ENCODE data around the gene EXOSC5. TPM values are rescaled to one million over a fixed set of nuclear protein-coding genes. Genes with fewer than 3 reads are reported as not detected.

EXOSC5 gene
- total RNA-seq, 1 experiment from 2014 or later = 43.1 TPM

- Histone ChIP-seq H3K27ac (ENCODE audit: low read depth, low read length, poor library complexity, severe bottlenecking) (peak overlapping the region; percentile 100), H3K4me1 (ENCODE audit: insufficient read depth, low read length, poor library complexity, severe bottlenecking) (peaks cover 6% of the 10 kb centered on the region), H3K27me3 (replicated peaks; ENCODE audit: insufficient read depth, low read depth, low read length, poor library complexity) (no peaks in the 10 kb centered on the region), H3K9me3 (ENCODE audit: low read depth, low read length, poor library complexity, severe bottlenecking) (no peaks in the 10 kb centered on the region), H3K36me3 (ENCODE audit: insufficient read depth, low read length, poor library complexity, severe bottlenecking) (no peaks in the 10 kb centered on the region), H3K4me3 (ENCODE audit: low read depth, low read length, poor library complexity, severe bottlenecking) (peak overlapping the region; percentile 79)
- DNase-seq (ENCODE audit: low spot score) = no peak
- ChIA-PET POLR2A (ENCODE audit: low non-redundant PET) (interaction anchor here (0.6 to 0.9 kb wide), 2 partner anchors 8 to 572 kb away, joined by 3 to 4 read pairs; no protein-coding TSS in a partner anchor), CTCF (no interaction called here)
- no peak for TF ChIP-seq EZH2 (IDR thresholded peaks at IDR 0.05; ENCODE audit: borderline replicate concordance, low read depth, low read length, poor library complexity, severe bottlenecking)
- TF ChIP-seq, protein P1, sequence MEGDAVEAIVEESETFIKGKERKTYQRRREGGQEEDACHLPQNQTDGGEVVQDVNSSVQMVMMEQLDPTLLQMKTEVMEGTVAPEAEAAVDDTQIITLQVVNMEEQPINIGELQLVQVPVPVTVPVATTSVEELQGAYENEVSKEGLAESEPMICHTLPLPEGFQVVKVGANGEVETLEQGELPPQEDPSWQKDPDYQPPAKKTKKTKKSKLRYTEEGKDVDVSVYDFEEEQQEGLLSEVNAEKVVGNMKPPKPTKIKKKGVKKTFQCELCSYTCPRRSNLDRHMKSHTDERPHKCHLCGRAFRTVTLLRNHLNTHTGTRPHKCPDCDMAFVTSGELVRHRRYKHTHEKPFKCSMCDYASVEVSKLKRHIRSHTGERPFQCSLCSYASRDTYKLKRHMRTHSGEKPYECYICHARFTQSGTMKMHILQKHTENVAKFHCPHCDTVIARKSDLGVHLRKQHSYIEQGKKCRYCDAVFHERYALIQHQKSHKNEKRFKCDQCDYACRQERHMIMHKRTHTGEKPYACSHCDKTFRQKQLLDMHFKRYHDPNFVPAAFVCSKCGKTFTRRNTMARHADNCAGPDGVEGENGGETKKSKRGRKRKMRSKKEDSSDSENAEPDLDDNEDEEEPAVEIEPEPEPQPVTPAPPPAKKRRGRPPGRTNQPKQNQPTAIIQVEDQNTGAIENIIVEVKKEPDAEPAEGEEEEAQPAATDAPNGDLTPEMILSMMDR (conservative IDR thresholded peaks at IDR 0.05; ENCODE audit: low read depth, low read length) = no peak
- intact Hi-C loops (cut with micrococcal nuclease; ENCODE audit: unreplicated experiment) = no loop called here
- BruUV-seq (replicated peaks) = no TSS peak
Measured at GRCh38 chr19:41364524-41365391, 32.4 kb downstream of the EXOSC5 start.

DNA sequence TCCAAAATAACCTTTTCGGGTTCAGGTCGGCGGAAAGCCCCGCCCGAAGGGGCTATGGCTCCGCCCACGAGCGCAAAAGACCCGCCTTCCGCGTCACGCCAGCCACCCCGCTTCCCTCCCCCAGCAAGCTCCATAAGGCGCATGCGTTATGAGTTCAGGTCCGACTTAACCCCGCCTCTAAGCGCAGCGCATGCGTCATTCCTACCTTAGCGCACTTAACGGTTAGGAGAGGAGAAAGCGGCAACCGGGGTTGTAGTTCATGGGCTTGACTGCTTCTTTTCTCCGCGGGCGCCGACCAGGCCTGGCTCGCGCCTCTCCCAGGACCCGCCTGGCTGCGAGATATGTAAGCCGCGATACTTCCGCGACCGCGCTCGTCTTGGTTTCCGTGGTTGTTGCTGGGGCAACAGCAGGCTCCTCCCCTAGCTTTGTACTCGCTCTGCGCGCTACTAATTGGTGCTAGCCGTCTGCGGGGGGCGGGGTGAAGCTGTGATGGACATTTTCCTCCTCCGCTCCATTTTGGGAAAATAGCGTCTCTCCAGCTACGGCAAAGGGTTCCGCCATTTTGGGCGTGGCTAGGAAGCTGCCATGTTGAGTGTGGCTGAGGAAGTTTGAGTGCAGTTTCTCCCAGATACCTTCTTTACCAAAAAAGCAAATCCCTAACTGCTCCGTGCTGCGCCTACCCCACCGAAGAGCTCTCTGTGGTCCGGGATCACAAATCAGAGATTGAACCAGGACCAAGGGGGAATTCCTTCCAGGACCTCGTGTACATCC is 33.2 kb downstream of the EXOSC5 start, which contains the start of gene B9D2:
Gene B9D2 (minus strand): TSS at position 397 of the 771 bp plus-strand sequence. CDS start 630 bp downstream, outside the sequence.
- peak; percentile 99 for DNase-seq (ENCODE audit: low spot score)
- ChIA-PET CTCF (no interaction called here), POLR2A (ENCODE audit: low non-redundant PET) (interaction anchor here (0.6 to 0.9 kb wide), 4 partner anchors 9 to 571 kb away, joined by 3 to 10 read pairs (median 4); no protein-coding TSS in a partner anchor)
- Histone ChIP-seq H3K9me3 (ENCODE audit: low read depth, low read length, poor library complexity, severe bottlenecking) (no peaks in the 10 kb centered on the region), H3K36me3 (ENCODE audit: insufficient read depth, low read length, poor library complexity, severe bottlenecking) (no peaks in the 10 kb centered on the region), H3K27ac (ENCODE audit: low read depth, low read length, poor library complexity, severe bottlenecking) (peak within 1 kb of the TSS; percentile 100), H3K4me1 (ENCODE audit: insufficient read depth, low read length, poor library complexity, severe bottlenecking) (peaks cover 6% of the 10 kb centered on the region), H3K4me3 (ENCODE audit: low read depth, low read length, poor library complexity, severe bottlenecking) (peak within 1 kb of the TSS; percentile 79), H3K27me3 (replicated peaks; ENCODE audit: insufficient read depth, low read depth, low read length, poor library complexity) (no peaks in the 10 kb centered on the region)
- BruUV-seq (replicated peaks) = TSS peak; percentile 81
- intact Hi-C loops (cut with micrococcal nuclease; ENCODE audit: unreplicated experiment) = no loop called here
- no peak for TF ChIP-seq EZH2 (IDR thresholded peaks at IDR 0.05; ENCODE audit: borderline replicate concordance, low read depth, low read length, poor library complexity, severe bottlenecking)
- TF ChIP-seq, protein P1 (conservative IDR thresholded peaks at IDR 0.05; ENCODE audit: low read depth, low read length) = no peak

DNA sequence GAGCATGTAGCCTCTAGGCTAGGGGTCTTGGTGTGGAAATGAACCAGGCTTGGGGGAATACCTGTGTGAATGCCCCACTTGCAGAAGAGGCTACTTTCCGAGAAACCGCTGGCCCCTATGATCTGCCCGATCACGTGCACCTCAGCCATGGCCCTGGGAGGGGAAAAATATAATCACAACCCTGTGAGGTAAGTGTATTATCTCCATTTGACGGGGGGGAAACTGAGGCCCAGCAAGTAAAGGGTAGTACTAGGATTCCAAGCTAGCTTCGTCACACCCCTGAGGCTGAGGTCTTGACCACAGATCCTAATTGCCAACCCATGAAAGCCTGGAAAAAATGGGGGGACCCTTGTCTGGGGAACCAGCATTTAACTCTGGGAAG is 33.8 kb downstream of the EXOSC5 start:
- H3K9me3 ChIP-seq (ENCODE audit: low read depth, low read length, poor library complexity, severe bottlenecking) = no peaks in the 10 kb centered on the region
- peak overlapping the region; percentile 100 for H3K27ac ChIP-seq (ENCODE audit: low read depth, low read length, poor library complexity, severe bottlenecking)
- peaks cover 6% of the 10 kb centered on the region for H3K4me1 ChIP-seq (ENCODE audit: insufficient read depth, low read length, poor library complexity, severe bottlenecking)
- ChIA-PET POLR2A (ENCODE audit: low non-redundant PET) (interaction anchor here (0.6 to 0.8 kb wide), 2 partner anchors 10 to 28 kb away, joined by 3 to 10 read pairs; no protein-coding TSS in a partner anchor), CTCF (no interaction called here)
- TF ChIP-seq EZH2 (IDR thresholded peaks at IDR 0.05; ENCODE audit: borderline replicate concordance, low read depth, low read length, poor library complexity, severe bottlenecking) = no peak
- TF ChIP-seq, protein P1 (conservative IDR thresholded peaks at IDR 0.05; ENCODE audit: low read depth, low read length) = no peak
- peak overlapping the region; percentile 79 for H3K4me3 ChIP-seq (ENCODE audit: low read depth, low read length, poor library complexity, severe bottlenecking)
- no peaks in the 10 kb centered on the region for H3K36me3 ChIP-seq (ENCODE audit: insufficient read depth, low read length, poor library complexity, severe bottlenecking)
- no peak for DNase-seq (ENCODE audit: low spot score)
- no peaks in the 10 kb centered on the region for H3K27me3 ChIP-seq (replicated peaks; ENCODE audit: insufficient read depth, low read depth, low read length, poor library complexity)
- intact Hi-C loops (cut with micrococcal nuclease; ENCODE audit: unreplicated experiment) = no loop called here
- BruUV-seq (replicated peaks) = no TSS peak
